Activated T-cell treated with anti-CD3 and anti-CD28 coated beads for 1 hour (primary cell): Measurements from ENCODE around the gene PITPNM3.

Experiments used
- DNase-seq: peaks from one replicate; pipeline ENCODE4 v3.0.0-alpha.2; 2020; ENCODE audit warnings: low read depth

The PITPNM3 gene

DNA sequence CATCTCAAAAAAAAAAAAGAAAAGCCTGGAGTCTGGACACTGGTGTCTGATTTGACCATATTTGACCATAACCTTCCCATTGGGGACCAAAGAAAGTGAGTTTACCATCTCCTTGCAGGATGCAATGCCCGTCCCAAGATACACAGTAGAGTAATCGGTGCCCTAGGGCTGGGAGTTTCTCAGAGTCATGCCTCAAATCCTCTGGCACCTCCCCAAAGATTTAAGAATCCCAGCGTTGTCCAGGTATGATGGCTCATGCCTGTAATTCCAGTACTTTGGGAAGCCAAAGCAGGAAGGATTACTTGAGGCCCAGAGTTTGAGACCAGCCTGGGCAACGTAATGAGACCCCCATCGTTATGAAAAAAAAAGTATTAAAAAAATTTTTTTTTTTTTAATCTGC is 5.0 kb downstream of the PITPNM3 start:
- DNase-seq: no peak

GRCh38 chr17:6549384-6550036 is 6.8 kb downstream of the PITPNM3 start:
- no peak for DNase-seq

GRCh38 chr17:6548578-6549330 is 7.6 kb downstream of the PITPNM3 start:
- DNase-seq: no peak

DNA sequence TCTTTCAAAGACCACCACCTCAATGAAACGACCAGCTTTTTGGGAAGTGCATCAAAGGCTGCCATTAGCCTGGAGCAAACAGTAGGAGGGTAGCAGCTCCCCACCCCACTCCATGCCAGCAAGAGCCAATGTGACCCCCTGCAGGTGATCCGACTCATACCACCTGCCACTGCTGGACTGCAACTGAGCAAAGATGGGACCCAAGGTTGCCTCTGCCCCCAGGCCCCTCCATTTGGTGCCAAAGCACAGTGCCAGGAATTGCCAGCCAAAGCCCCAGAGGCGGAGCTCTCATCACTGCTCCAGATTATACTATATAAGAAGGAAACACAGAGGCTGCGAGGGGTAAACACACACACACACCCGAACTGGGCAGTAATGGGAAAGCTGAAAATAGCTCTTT is 8.3 kb downstream of the PITPNM3 start:
- DNase-seq: no peak

DNA sequence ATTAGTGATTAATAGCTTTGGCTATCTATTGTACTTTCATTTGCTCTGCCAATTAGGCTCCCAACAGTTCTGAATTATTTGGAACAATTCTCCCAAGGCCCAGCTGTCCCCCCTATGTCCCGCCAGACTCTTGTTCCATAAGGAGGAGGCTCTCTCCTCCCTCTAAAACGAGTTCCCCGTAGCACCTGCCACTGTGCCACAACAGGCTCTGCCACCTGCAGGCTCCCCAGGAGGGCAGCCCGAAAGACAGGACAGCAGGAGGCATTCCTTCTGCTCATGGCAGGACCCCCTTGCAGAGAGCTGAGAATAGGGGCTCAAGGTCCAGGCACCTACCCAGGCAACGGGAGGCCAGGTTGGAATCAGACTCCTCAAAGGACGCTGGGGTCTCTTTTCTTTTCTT is 9.0 kb downstream of the PITPNM3 start:
- no peak for DNase-seq

DNA sequence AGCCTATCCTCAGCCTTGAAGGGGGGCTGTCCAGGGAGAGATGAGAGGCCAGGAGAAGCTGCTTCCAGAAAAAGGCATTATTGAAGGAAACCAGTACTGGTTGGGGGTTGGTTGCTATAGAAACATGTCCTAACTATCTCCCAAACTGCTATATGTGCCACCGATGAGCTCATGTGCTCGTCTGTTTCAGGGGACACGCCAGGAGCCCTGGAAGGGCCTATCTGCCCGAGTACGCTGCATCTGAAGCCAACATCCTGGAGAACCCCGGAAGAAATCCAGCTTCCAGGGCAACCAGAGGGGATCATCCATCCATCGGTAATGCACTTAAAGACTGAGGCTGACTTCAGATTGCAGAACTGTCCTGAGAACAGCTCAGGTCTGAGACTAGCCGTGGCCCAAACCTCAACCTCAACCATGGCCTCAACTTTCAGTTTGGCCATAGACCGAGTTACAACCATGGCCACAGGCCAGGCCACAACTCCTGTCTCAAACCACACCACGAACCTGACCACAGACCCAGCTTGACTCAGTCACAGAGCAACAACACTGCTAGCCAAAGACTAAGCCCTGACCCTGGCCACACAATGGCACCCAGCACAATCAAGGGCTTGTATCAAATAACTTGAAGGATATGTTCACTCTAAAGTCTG is 10.2 kb downstream of the PITPNM3 start:
- no peak for DNase-seq

GRCh38 chr17:6545291-6545690 is 11.1 kb downstream of the PITPNM3 start:
- no peak for DNase-seq

GRCh38 chr17:6544011-6544370 is 12.4 kb downstream of the PITPNM3 start:
- DNase-seq: no peak

DNA sequence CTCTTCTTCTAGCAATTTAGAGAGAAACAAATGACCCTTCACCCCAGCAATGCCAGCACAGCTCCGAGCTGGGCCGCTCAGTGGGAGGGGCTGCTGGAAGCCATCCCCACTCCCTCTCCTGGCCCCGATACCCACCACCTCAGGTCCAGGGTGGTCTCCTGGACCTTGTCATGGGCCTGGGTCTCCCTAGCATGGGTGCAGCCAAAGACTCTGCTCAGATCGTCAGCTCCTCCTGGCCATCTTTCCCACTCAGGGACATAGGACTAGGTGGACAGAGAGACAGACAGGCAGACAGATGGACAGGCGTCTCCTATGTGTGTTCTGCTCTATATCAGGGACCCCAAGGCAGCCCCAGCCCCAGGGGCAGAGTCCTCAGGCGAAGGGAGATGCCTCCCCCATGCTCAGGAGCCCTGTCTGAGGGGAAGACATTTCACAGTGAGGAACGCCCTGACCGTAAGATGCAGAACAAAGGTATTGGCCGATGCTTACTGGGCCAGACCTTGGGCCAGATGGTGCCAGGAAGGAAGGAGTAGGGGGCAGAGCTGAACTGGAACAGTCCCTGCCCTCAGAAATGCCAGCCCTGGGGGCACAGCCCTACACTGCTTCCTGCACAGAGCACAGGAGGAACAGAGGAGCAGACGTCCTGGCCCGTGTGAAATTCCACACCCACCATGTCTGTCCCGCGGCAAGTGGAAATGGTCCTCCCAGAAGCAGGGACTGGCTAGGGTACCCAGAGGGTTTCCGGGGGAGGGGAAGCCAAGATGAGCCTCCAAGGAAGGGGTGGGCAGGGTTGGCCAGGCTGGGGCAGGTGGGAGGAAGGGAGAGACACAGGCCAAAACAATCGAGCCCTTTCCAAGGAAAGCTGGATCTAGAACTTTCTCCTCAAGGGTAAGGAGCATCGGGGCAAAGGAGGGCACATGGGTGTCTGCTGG is 13.0 kb downstream of the PITPNM3 start:
- DNase-seq: no peak

DNA sequence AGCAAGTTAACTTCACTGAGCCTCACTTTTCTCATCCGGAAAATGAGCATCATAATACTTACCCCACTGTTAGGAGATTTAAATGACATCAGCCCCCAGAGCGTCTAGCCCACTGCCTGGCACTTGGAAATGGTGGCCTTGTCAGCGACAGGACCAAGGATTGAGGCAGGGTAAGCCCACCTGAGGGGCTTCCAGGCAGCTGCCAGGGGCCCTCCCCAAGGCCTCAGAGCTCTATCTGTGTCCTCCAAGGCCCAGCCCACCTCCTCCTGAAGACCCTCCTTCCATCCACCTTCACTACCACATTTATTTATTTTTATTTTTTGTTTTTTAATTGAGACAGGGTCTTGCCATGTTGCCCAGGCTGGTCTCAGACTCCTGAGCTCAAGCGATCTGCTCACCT is 13.8 kb downstream of the PITPNM3 start:
- DNase-seq: no peak

GRCh38 chr17:6541886-6542285 is 14.5 kb downstream of the PITPNM3 start:
- no peak for DNase-seq

DNA sequence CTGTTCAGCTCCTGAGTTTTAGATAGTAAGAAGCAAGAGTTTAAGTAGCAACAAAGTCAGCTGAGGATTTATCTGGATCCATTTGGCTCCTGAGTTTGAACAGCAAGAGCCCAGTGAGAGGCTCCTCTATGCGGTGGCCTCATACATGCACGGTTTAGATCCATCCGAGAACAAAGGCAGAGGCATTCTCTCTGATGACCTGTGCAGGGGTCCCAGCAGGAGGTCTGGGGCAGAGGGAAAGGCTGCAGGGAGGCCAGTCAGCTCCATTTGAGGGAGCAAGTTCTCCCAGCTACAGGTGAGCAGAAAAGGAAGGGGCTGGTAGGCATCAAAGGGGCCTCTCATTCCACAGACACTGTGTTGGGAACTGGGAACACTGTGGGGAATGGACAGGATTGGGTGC is 16.5 kb downstream of the PITPNM3 start:
- no peak for DNase-seq

DNA sequence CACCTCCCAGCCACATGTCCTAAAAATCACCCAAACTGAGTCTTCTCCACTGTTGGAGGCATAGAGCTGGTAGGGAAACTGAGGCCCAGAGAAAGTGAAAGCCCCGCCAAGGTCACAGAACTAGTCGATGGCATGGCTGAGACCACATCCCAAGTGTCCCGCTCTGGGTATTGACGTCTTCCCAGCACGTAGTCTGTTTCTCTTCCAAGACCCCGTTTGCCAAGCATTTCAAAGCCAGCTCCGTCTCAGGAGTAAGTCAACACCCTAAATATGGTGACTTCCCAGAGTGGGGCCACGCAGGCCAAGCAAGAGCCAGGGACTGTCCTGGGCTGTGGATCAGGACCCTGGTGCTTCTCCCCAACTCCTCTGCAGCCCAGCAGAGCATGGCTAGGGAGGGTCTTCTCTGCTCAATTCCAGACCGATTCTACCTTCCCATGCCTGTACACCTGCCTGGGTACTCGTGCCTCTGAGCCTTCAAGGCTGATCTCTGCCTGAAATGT is 19.7 kb downstream of the PITPNM3 start:
- DNase-seq: no peak

GRCh38 chr17:6536053-6536452 is 20.3 kb downstream of the PITPNM3 start:
- no peak for DNase-seq

DNA sequence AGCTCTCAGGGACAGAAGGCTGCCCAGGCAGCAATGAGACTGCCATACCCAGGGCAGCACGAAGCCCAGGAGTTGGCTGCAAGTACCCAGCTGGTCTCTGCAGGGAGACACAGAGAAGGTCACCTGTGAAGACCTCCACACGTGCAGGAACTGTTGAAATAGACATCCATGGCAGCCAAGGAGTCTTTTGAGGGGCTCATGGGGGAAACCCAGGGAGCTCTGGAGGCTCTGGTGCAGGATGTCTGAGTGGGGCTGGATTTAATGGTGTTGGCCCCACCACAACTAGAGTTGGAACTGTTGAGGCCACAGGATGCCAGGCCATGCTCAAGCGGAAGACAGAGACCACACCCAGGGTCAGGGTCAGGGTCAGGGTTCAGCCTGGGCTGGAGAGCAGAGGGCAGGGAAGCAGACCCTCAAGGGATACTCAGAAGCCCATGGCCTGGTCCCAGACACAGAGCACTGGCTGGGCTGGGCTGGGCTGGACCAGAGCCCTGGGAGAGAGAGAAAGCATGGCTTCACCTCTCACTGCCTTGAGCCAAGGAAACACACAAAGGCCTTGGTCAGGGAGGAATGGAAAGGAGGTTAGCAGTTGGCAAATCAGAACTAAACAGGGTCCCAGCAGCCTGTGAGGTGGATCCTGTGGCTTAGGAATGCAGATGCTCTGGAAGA is 21.4 kb downstream of the PITPNM3 start:
- no peak for DNase-seq

DNA sequence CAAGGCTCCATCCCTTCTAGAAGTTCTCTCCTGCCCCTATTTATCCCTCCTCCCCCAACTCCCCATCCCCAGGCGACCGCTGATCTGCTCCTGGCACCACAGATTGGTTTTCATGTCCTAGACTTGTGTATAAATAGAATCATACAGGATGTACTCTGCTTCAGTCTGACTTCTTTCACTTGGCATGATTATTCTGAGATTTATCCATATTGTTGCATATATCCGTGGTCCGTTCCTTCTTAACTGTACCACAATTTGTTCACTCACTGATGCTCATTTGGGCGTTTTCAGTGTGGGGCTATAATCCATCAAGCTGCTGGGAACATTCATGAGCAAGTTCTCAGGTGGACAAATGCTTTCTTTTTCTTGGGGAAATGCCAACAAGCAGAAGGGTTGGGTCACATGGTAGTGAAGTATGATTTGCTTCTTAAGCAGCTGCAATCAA is 23.9 kb downstream of the PITPNM3 start:
- DNase-seq: no peak

DNA sequence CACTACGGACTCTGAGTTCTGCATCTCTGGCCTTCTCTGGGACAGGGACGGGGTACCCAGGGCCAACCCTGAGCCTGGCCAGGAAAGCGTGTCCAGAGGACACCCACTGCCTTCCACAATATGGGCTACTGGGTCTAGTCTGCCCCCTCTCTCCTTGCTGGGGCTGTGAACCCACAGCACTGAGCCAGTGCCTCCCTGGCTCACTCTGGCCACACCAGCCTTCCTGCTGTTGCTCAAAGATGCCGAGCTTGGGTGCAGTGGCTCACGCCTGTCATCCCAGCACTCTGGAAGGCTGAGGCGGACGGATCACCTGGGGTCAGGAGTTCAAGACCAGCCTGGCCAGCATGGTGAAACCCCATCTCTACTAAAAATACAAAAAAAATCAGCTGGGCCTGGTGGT is 24.8 kb downstream of the PITPNM3 start:
- no peak for DNase-seq

GRCh38 chr17:6530324-6530920 is 25.9 kb downstream of the PITPNM3 start:
- no peak for DNase-seq

DNA sequence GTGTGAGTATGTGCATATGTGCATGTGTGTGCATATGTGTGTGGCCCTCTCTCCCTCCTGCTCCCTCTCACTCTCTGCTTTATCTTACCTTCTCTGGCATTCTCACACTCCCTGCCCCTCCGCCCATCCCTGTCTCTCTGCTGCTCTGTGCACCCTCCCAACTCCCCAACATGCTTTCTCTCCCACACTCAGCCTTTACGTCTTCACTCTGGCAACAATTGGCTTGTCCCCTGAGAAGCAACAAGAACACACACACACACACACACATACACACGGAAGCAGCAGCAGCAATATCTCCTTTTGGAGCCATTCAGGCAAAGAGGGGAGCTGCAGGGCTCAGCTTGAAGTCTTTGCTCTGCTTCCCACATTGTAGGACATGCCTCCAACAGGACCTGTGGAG is 27.8 kb downstream of the PITPNM3 start:
- no peak for DNase-seq

DNA sequence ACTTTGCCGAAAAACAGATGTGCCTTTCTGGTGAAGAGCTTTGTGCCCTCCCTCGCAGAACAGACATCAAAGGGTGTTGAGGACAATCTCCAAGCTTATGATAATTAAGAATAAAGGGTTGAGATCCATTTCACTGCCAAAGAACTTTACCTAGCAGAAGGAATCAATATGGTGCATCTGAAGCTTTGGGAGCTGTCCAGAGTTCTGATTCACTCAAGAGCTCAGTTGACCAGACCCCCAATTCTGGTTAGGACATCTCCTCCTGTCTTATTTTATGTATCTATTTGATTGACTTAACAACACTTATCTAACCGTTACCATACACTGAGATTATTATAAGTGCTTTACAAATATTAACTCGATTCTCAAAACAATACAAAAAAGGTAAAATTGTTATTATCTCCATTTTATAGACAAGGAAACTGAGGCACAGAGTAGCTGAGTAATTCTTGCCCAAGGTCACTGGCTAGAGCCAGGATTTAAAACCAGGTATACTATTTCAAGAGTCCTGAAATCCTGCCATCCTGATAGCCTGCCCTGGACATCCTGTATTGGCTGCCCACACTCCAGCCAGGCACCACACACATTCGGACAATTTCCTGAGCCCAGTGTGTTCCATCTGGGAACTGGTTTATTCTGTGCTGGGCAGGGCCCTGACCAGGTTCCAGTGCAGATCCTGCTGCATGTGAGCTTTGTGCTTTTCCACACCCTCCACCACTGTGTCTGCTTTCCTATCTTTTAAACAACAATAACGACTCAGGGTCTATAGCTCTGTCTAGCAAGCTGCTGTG is 29.8 kb downstream of the PITPNM3 start:
- DNase-seq: no peak
